ENCODE measurements around the gene SLC12A7.
"Not testable (repeated sequence)": the region's sequence is repeated elsewhere in the genome, so short reads cannot be mapped to it uniquely, and the experiment has no call there.

Gene SLC12A7

DNA sequence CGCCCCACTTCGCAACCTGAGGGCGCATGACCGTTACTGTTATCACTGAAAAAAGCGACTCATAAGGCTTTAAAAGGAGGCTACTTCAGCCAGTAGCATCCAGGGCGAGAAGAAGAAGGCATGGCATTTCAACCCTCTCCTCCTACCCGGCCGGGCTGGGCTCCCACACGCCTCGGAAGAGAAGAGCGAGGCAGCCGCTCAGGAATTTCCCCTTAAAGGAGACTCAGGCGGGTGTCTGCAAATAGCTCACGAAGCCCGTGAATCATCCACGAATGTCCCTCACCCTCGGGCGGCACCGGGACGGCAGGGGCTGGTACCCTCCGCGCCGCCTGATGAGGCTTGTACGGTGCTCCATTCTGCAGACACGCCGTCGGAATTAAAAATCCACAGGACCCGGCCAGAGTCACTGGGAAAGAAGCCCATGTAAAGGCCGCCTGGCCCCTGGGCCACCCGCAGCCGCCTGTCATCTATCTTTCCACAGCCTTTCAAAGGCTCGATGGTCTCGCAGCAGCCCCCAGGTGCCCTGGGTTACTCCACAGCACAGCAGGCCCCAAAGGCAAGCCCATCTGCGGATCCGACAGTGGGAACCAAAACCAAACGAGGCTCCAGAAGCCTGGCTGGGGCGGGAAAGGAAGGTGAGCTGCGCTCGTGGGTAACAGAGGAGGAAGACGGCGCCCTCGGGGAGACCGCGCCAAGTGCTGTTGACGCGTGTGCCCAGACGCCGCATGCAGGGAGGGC lies 11.8 kb downstream of the SLC12A7 start:
- in situ Hi-C loops (cut with MboI; ENCODE audit: low sequenced_read_pairs): no loop called here

- in situ Hi-C loops (cut with MboI; ENCODE audit: low sequenced_read_pairs): no loop called here
Measured at GRCh38 chr5:1098986-1099597, 12.8 kb downstream of the SLC12A7 start.

DNA sequence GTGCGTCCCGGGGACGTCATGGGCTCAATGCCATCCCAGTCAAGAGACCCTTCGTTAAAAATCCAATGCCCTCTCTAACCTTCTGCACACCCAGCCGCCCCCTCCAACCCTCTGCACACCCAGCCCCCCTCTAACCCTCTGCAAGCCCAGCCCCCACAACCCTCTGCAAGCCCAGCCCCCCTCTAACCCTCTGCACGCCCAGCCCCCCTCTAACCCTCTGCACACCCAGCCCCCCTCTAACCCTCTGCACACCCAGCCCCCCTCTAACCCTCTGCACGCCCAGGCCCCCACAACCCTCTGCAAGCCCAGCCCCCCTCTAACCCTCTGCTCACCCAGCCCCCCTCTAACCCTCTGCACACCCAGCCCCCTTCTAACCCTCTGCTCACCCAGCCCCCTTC lies 13.9 kb downstream of the SLC12A7 start:
- in situ Hi-C loops (cut with MboI; ENCODE audit: low sequenced_read_pairs): not testable (repeated sequence)

- in situ Hi-C loops (cut with MboI; ENCODE audit: low sequenced_read_pairs): no loop called here
Measured at GRCh38 chr5:1097381-1097987, 14.4 kb downstream of the SLC12A7 start.

GRCh38 chr5:1096838-1097237 lies 15.0 kb downstream of the SLC12A7 start:
- in situ Hi-C loops (cut with MboI; ENCODE audit: low sequenced_read_pairs): no loop called here

DNA sequence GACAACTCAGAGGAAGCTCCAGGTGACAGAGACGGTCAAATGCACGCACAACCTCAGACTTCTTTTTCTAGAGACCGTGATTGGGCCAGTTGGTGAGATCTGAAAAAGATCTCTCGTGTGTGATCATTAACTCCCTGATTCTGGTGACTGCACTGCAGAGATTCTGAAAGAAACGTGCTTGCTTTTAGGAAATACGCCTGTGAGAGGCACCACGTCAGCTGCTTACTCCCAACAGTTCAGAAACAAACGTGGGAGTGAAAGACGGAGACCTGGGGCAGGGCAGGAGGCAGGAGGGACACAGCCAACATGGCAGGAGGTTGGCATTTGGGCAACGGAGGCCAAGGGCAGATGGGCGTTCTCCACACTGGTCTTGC lies 15.9 kb downstream of the SLC12A7 start:
- in situ Hi-C loops (cut with MboI; ENCODE audit: low sequenced_read_pairs): no loop called here

GRCh38 chr5:1095302-1095989 lies 16.4 kb downstream of the SLC12A7 start:
- in situ Hi-C loops (cut with MboI; ENCODE audit: low sequenced_read_pairs): no loop called here

DNA sequence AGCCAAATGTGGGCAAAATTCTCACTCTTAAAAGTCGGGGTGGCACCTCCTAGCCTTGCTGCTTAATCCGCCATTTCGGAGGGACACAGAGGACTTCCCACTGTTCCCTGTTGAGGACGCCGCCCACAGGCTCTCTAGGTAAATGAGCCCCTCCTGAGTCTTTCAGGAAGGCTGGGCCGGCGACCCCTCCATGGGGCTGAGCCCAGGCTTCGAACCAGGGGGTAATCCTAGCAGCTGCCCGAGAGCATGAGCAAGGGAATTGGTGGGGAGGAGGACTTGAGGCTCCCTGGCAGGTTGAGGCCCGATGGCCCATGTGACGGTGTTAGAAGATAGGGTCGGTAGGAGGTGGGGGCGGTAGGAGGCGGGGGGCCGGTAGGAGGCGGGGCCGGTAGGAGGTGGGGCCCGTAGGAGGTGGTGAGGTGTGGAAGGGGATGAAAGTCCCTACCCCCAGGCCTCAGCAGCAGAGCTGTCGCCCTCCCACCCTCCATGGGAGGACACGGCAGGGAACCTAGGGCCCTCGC lies 17.1 kb downstream of the SLC12A7 start:
- in situ Hi-C loops (cut with MboI; ENCODE audit: low sequenced_read_pairs): no loop called here

DNA sequence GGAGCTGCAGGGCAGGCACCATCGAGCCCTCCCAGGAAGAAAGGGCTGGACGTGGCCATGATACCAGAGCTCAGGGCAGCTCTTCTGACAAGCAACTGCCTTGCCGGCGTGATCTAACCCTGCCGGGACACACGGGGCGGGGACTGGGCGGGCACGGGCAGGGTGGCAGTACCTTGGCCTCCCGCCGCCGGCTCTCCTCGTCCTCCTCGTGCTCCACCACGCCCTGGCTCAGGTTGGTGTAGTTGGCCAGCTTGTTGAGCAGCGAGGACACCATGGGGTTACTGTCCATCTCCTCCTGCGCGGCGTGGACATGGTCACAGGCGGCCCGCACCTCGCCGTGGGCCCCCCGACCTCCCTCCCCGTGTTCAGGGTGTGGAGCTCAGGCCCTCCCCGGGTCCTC lies 18.5 kb downstream of the SLC12A7 start:
- in situ Hi-C loops (cut with MboI; ENCODE audit: low sequenced_read_pairs): no loop called here

- in situ Hi-C loops (cut with MboI; ENCODE audit: low sequenced_read_pairs): no loop called here
Measured at GRCh38 chr5:1092122-1092521, 19.7 kb downstream of the SLC12A7 start.

GRCh38 chr5:1091632-1092031 lies 20.2 kb downstream of the SLC12A7 start:
- in situ Hi-C loops (cut with MboI; ENCODE audit: low sequenced_read_pairs): no loop called here

DNA sequence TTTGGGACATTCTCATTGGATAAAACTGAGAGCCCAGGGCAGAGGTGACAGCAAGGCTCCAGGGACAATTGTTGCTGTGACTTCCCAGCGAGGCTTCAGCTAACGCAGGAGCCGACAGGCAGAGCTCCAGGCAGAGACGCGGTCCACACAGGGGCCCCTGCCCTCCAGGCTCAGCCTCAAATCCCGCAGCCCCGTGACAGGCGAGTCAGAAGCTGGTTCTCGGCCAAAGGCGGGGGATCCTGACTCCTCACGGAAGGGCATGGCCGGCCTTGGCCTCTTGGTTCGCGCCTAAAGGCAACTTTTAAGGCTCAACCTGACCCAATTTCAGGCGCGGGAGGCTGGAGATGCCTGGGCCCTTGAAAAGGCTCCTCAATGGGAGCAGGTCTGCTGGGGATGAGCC lies 21.3 kb downstream of the SLC12A7 start:
- in situ Hi-C loops (cut with MboI; ENCODE audit: low sequenced_read_pairs): no loop called here

DNA sequence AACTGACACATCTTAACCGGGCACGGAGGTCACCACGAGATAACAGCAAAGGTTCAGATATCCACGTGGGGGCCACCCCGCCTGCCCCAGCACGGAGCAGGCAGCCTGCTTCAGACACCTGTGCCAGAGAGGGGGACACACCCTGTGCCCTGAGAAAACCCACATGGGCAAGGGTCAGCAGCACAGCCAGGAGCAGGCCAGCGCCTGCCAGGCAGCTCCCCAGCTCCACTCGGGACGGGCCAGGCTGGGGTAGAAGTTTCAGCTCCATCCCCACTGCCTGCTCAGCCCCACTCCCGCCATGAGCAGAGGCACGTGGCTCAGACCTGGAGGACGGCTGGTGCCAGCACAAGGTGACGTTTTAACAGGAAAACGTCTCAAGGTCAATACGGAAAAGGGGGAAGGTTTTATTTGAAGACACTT lies 22.2 kb downstream of the SLC12A7 start:
- in situ Hi-C loops (cut with MboI; ENCODE audit: low sequenced_read_pairs): no loop called here

GRCh38 chr5:1089146-1089545 lies 22.7 kb downstream of the SLC12A7 start:
- in situ Hi-C loops (cut with MboI; ENCODE audit: low sequenced_read_pairs): no loop called here

GRCh38 chr5:1088726-1089125 lies 23.1 kb downstream of the SLC12A7 start:
- in situ Hi-C loops (cut with MboI; ENCODE audit: low sequenced_read_pairs): no loop called here

- in situ Hi-C loops (cut with MboI; ENCODE audit: low sequenced_read_pairs): no loop called here
Measured at GRCh38 chr5:1088031-1088430, 23.8 kb downstream of the SLC12A7 start.

GRCh38 chr5:1087428-1087827 lies 24.4 kb downstream of the SLC12A7 start:
- in situ Hi-C loops (cut with MboI; ENCODE audit: low sequenced_read_pairs): no loop called here

GRCh38 chr5:1086871-1087270 lies 25.0 kb downstream of the SLC12A7 start:
- in situ Hi-C loops (cut with MboI; ENCODE audit: low sequenced_read_pairs): no loop called here

DNA sequence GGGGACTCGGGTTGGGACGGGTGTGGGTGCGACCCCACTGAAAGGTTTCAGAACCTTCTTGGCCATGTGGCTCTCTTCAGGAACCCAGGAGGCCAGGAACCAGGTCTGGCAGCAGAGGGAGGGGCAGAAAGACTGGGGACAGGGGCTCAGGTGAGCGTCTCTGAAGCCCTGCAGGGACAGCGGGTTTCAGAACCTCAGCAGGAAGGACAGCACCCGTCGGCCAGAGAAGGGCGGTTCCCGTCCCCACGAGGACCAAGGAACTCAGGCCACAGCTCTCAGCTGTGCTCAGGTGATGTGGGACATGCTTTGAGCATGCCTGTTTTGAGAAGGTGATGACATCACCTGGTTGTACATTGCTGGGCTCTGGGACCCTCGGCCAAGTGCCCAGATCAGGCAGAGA lies 25.7 kb downstream of the SLC12A7 start:
- in situ Hi-C loops (cut with MboI; ENCODE audit: low sequenced_read_pairs): no loop called here

DNA sequence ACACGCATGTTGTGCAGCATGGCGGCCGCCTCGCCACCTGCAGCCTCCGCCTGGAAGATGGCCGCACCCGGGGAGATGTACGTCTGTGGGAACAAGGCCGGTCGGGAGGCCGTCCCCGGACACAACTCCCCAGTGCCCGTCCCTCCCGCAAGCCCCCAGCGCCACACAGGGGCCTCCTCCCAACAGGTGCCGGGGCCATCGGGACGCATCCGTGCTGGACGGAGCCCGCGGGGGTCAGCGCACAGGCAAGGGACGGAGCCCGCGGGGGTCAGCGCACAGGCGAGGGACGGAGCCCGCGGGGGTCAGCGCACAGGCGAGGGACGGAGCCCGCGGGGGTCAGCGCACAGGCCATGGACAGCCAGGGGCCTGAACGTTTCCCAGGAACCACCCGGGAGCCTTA lies 26.5 kb downstream of the SLC12A7 start:
- in situ Hi-C loops (cut with MboI; ENCODE audit: low sequenced_read_pairs): no loop called here

DNA sequence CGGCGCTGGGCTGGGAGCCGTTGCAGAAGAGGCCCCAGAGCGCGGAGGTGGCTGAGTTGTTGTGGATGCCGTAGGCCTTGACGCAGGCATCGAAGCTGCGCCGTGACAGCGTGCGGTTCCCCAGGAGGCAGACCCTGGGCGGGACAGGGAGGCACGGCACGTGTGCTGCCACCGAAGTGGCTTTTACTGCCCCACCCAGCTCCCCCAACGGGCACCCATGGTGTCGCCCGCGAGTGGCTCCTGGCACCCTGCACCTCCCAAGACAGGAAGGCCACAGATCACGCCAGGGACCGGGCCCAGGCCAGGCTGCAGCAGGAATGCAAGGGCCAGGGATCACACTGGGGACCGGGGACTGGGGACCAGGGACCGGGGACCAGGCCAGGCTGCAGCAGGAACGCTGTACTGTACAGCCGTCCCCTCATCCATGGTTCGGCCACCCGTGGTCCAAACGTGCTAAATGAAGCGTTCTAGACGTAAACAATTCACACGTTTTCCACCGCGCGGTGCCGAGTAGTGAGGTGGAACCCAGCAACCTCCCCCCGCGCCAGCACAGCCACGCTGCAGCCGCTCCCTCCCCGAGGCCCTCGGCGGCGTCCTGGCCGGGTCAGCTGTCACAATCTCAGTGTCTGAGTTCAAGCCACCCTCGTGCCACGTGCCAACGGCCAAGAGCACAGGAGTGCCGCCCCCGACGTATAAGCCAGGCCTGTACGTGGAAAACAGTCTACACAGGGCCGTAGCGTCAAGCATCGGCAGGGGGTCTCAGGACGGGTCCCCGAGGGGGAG lies 27.8 kb downstream of the SLC12A7 start:
- in situ Hi-C loops (cut with MboI; ENCODE audit: low sequenced_read_pairs): no loop called here
